ENCODE data around the gene VNN1. TPM values are rescaled to one million over a fixed set of nuclear protein-coding genes. Genes with fewer than 3 reads are reported as not detected.
"Not testable (repeated sequence)": the region's sequence is repeated elsewhere in the genome, so short reads cannot be mapped to it uniquely, and the experiment has no call there.

VNN1 gene
- total and polyA plus RNA-seq, 4 donors: 0.69 to 21.8 (median 3.1) TPM

DNA sequence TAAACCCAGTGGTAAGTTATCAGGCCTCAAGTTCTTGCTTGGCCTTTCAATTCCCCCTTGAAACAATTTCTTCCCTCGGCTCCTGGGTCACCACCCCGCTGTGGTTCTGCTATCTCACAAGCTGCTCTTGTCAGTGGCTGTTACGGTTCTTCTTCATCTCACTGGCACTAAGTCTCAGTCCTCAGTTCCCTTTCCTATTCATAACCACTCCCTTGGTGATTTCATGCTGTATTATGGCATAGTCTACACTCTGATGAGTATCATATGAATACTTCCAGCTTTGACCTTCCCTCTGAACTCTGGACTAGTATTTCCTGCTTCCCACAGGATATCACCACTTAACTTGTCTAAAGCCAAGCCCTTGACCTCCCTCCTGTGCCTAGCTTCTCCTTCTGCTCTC, 62.8 kb downstream of the VNN1 start:
- no peak overlapping the region for H3K27ac ChIP-seq (ENCODE audit: low read depth in 1 of 2, low read length in 2 of 2)
- no peak overlapping the region for H3K4me3 ChIP-seq (ENCODE audit: low read length in 2 of 2)
- H3K4me1 ChIP-seq (ENCODE audit: control insufficient read depth in 1 of 2, insufficient read depth in 2 of 2, low read length in 2 of 2): no peaks in the 10 kb centered on the region
- intact Hi-C loops (cut with DNase I): no loop called here
- no peaks in the 10 kb centered on the region for H3K36me3 ChIP-seq (ENCODE audit: control insufficient read depth in 1 of 2, insufficient read depth in 2 of 2, low read length in 1 of 2)
- DNase-seq (no peak), ATAC-seq (ENCODE audit: low FRiP score) (no peak)
- no peaks in the 10 kb centered on the region for H3K9me3 ChIP-seq (ENCODE audit: control insufficient read depth, low read length)
- H3K27me3 ChIP-seq (ENCODE audit: control insufficient read depth in 1 of 2, insufficient read depth in 2 of 2, low read length in 1 of 2): no peaks in the 10 kb centered on the region
- WGBS, 2 donors: 95% methylated on average over 3 of the region's 3 CpGs

DNA sequence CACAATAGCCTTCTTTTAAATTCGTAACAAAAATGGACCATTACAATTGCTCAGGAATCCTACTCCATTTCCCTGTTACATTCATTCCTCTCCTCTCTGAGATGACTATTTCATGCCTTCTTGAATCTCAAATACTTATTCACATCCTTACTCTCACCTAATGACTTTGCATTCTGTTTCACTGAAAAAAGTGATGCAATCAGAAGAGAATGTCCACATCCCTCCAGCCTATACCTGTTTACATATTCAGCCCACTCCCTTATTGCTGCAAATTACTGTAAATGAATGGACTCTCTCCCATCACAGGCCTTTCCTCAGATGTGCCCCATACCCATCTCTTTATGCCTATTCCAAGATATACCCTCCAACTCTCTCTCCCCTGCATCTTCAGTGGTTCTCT, 63.4 kb downstream of the VNN1 start:
- Histone ChIP-seq H3K4me1 (ENCODE audit: control insufficient read depth in 1 of 2, insufficient read depth in 2 of 2, low read length in 2 of 2) (no peaks in the 10 kb centered on the region), H3K4me3 (ENCODE audit: low read length in 2 of 2) (no peak overlapping the region), H3K27ac (ENCODE audit: low read depth in 1 of 2, low read length in 2 of 2) (no peak overlapping the region), H3K9me3 (ENCODE audit: control insufficient read depth, low read length) (no peaks in the 10 kb centered on the region), H3K27me3 (ENCODE audit: control insufficient read depth in 1 of 2, insufficient read depth in 2 of 2, low read length in 1 of 2) (no peaks in the 10 kb centered on the region), H3K36me3 (ENCODE audit: control insufficient read depth in 1 of 2, insufficient read depth in 2 of 2, low read length in 1 of 2) (no peaks in the 10 kb centered on the region)
- ATAC-seq (ENCODE audit: low FRiP score) (no peak), DNase-seq (no peak)
- 17 to 34% methylated on average over 1 of the region's 1 CpG for WGBS, 2 donors
- intact Hi-C loops (cut with DNase I): no loop called here

DNA sequence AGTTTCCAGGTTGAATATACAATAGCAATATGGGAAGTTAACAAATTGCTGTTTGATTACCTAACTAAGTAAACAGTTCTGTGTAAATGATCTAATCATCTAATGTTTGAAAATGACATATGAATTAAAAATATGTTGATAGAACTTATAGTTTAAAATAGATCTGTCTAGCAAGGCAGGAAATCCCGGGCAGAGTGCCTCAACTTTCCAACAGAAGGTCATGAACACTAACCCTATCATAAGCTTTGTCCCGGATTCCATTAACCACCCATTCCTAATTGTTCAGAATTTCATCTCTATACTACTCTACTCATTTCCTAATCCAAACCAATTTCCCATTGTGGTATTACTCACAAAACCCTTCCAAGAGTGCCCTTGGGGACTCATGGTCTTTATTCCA, 65.0 kb downstream of the VNN1 start:
- ATAC-seq (ENCODE audit: low FRiP score): no peak
- no peaks in the 10 kb centered on the region for H3K4me1 ChIP-seq (ENCODE audit: control insufficient read depth in 1 of 2, insufficient read depth in 2 of 2, low read length in 2 of 2)
- 18 to 21% methylated on average over 2 of the region's 2 CpGs for WGBS, 2 donors
- DNase-seq: no peak
- intact Hi-C loops (cut with DNase I): no loop called here
- H3K27me3 ChIP-seq (ENCODE audit: control insufficient read depth in 1 of 2, insufficient read depth in 2 of 2, low read length in 1 of 2): no peaks in the 10 kb centered on the region
- H3K27ac ChIP-seq (ENCODE audit: low read depth in 1 of 2, low read length in 2 of 2): no peak overlapping the region
- no peak overlapping the region for H3K4me3 ChIP-seq (ENCODE audit: low read length in 2 of 2)
- H3K9me3 ChIP-seq (ENCODE audit: control insufficient read depth, low read length): no peaks in the 10 kb centered on the region
- H3K36me3 ChIP-seq (ENCODE audit: control insufficient read depth in 1 of 2, insufficient read depth in 2 of 2, low read length in 1 of 2): no peaks in the 10 kb centered on the region

DNA sequence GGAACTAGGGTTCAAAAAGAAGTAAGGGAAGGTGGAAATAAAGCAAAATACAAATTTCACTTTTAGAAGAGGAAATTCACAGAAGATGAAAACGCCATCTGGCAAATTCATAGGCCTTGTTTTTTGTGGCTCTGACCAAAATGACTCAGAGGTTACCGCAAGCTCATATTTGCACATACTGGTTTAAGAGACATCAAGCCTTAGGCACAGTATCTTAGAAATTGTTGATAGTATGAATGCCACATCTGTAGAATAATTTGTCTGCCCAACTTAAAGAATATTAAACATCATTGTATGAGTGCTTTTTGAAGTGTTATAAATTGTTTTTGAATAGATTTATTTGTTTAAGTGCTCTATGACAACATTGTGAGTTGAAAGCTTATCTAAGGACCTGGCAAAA, 65.5 kb downstream of the VNN1 start:
- no peak overlapping the region for H3K27ac ChIP-seq (ENCODE audit: low read depth in 1 of 2, low read length in 2 of 2)

DNA sequence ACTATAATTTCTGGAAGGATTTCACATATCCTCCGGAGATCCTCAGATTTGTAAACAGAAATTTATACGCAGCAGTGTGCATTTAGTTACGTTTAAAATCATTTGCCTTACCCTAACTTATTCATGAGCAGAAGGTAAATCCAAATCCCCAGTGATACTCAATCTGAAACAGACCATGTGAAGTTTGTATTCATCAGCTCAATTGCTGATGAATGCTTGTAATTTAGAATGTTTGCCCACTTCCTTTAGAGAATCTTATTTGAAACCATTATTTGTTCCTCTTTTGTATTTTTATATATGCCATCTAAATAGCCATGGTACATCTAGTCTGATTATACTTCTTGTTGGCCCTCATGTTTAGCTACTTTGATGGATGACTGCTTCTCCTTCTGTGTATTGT, 70.3 kb downstream of the VNN1 start:
- no peaks in the 10 kb centered on the region for H3K27me3 ChIP-seq (ENCODE audit: control insufficient read depth in 1 of 2, insufficient read depth in 2 of 2, low read length in 1 of 2)
- H3K27ac ChIP-seq (ENCODE audit: low read depth in 1 of 2, low read length in 2 of 2): no peak overlapping the region
- no peaks in the 10 kb centered on the region for H3K36me3 ChIP-seq (ENCODE audit: control insufficient read depth in 1 of 2, insufficient read depth in 2 of 2, low read length in 1 of 2)
- 86 to 88% methylated on average over 3 of the region's 3 CpGs for WGBS, 2 donors
- ATAC-seq (ENCODE audit: low FRiP score): no peak
- H3K4me3 ChIP-seq (ENCODE audit: low read length in 2 of 2): no peak overlapping the region
- no peaks in the 10 kb centered on the region for H3K9me3 ChIP-seq (ENCODE audit: control insufficient read depth, low read length)
- intact Hi-C loops (cut with DNase I): no loop called here
- no peak for DNase-seq
- no peaks in the 10 kb centered on the region for H3K4me1 ChIP-seq (ENCODE audit: control insufficient read depth in 1 of 2, insufficient read depth in 2 of 2, low read length in 2 of 2)

More for the DNA sequence above, 65.5 kb downstream of the VNN1 start:
- WGBS, 2 donors: 2 to 4% methylated on average over 2 of the region's 2 CpGs
- ATAC-seq (ENCODE audit: low FRiP score): no peak
- DNase-seq: no peak
- no peaks in the 10 kb centered on the region for H3K4me1 ChIP-seq (ENCODE audit: control insufficient read depth in 1 of 2, insufficient read depth in 2 of 2, low read length in 2 of 2)
- H3K27me3 ChIP-seq (ENCODE audit: control insufficient read depth in 1 of 2, insufficient read depth in 2 of 2, low read length in 1 of 2): no peaks in the 10 kb centered on the region
- intact Hi-C loops (cut with DNase I): no loop called here
- no peaks in the 10 kb centered on the region for H3K9me3 ChIP-seq (ENCODE audit: control insufficient read depth, low read length)
- H3K4me3 ChIP-seq (ENCODE audit: low read length in 2 of 2): no peak overlapping the region
- H3K36me3 ChIP-seq (ENCODE audit: control insufficient read depth in 1 of 2, insufficient read depth in 2 of 2, low read length in 1 of 2): no peaks in the 10 kb centered on the region

DNA sequence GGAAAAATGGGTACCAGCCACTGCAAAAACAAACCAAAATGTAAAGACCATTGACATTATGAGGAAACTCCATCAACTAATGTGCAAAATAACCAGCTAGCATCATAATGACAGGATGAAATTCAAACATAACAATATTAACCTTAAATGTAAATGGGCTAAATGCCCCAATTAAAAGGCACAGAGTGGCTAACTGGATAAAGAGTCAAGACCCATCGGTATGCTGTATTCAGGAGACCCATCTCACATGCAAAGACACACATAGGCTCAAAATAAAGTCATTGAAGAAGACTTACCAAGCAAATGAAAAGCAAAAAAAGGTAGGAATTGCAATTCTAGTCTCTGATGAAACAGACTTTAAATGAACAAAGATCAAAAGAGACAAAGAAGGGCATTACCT, 76.7 kb downstream of the VNN1 start:
- H3K4me1 ChIP-seq (ENCODE audit: control insufficient read depth in 1 of 2, insufficient read depth in 2 of 2, low read length in 2 of 2); ATAC-seq (ENCODE audit: low FRiP score); DNase-seq; H3K36me3 ChIP-seq (ENCODE audit: control insufficient read depth in 1 of 2, insufficient read depth in 2 of 2, low read length in 1 of 2); H3K27me3 ChIP-seq (ENCODE audit: control insufficient read depth in 1 of 2, insufficient read depth in 2 of 2, low read length in 1 of 2); H3K27ac ChIP-seq (ENCODE audit: low read depth in 1 of 2, low read length in 2 of 2); H3K4me3 ChIP-seq (ENCODE audit: low read length in 2 of 2); intact Hi-C loops (cut with DNase I); H3K9me3 ChIP-seq (ENCODE audit: control insufficient read depth, low read length): not testable (repeated sequence)
- 90% methylated on average over 1 of the region's 1 CpG for WGBS, 2 donors

DNA sequence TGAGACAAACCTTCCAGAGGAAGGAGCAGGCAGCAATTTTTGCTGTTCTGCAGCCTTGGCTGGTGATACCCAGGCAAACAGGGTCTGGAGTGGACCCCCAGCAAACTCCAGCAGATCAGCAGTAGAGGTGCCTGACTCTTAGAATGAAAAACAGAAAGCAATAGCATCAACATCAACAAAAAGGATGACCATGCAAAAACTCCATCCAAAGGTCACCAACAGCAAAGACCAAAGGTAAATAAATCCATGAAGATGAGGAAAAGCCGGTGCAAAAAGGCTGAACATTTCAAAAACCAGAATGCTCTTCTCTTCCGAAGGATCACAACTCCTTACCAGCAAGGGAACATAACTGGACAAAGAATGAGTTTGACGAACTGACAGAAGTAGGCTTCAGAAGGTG, 77.9 kb downstream of the VNN1 start:
- H3K36me3 ChIP-seq (ENCODE audit: control insufficient read depth in 1 of 2, insufficient read depth in 2 of 2, low read length in 1 of 2); intact Hi-C loops (cut with DNase I); H3K27ac ChIP-seq (ENCODE audit: low read depth in 1 of 2, low read length in 2 of 2); DNase-seq; ATAC-seq (ENCODE audit: low FRiP score); H3K27me3 ChIP-seq (ENCODE audit: control insufficient read depth in 1 of 2, insufficient read depth in 2 of 2, low read length in 1 of 2); H3K4me3 ChIP-seq (ENCODE audit: low read length in 2 of 2); H3K9me3 ChIP-seq (ENCODE audit: control insufficient read depth, low read length); H3K4me1 ChIP-seq (ENCODE audit: control insufficient read depth in 1 of 2, insufficient read depth in 2 of 2, low read length in 2 of 2): not testable (repeated sequence)
- WGBS, 2 donors: 78 to 84% methylated on average over 3 of the region's 3 CpGs

DNA sequence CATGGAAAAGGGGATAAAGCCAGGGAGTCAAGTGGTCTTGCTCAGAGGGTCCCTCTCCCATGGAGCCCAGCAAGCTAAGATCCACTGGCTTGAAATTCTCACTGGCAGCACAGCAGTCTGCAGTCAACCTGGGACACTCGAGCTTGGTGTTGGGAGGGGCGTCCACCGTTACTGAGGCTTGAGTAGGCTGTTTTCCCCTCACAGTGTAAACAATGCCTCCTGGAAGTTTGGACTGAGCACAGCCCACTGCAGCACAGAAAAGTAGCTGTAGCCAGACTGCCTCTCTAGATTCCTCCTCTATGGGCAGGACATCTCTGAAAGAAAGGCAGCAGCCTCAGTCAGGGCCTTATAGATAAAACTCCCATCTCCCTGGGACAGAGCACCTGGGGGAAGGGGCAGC, 78.6 kb downstream of the VNN1 start:
- WGBS, 2 donors: 18 to 42% methylated on average over 3 of the region's 3 CpGs
- H3K27me3 ChIP-seq (ENCODE audit: control insufficient read depth in 1 of 2, insufficient read depth in 2 of 2, low read length in 1 of 2); H3K27ac ChIP-seq (ENCODE audit: low read depth in 1 of 2, low read length in 2 of 2); H3K4me1 ChIP-seq (ENCODE audit: control insufficient read depth in 1 of 2, insufficient read depth in 2 of 2, low read length in 2 of 2); DNase-seq; intact Hi-C loops (cut with DNase I); ATAC-seq (ENCODE audit: low FRiP score); H3K36me3 ChIP-seq (ENCODE audit: control insufficient read depth in 1 of 2, insufficient read depth in 2 of 2, low read length in 1 of 2); H3K4me3 ChIP-seq (ENCODE audit: low read length in 2 of 2); H3K9me3 ChIP-seq (ENCODE audit: control insufficient read depth, low read length): not testable (repeated sequence)

DNA sequence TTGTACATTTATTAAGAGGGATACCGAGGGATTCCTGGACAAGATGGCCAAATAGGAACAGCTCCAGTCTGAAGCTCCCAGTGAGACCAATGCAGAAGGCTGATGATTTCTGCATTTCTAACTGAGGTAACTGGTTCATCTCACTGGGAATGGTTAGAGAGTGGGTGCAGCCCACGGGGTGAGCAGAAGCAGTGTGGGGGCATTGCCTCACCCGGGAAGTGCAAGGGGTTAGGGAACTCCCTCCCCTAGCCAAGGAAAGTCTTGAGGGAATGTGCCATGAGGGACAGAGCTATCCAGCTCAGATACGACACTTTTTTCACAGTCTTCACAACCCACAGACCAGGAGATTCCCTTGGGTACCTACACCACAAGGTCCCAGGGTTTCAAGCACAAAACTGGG, 79.1 kb downstream of the VNN1 start:
- Histone ChIP-seq H3K4me3 (ENCODE audit: low read length in 2 of 2) (no peak overlapping the region), H3K27ac (ENCODE audit: low read depth in 1 of 2, low read length in 2 of 2) (no peak overlapping the region), H3K36me3 (ENCODE audit: control insufficient read depth in 1 of 2, insufficient read depth in 2 of 2, low read length in 1 of 2) (no peaks in the 10 kb centered on the region), H3K9me3 (ENCODE audit: control insufficient read depth, low read length) (peaks cover 1% of the 10 kb centered on the region), H3K27me3 (ENCODE audit: control insufficient read depth in 1 of 2, insufficient read depth in 2 of 2, low read length in 1 of 2) (peaks cover 0 to 1% of the 10 kb centered on the region in 2 donors), H3K4me1 (ENCODE audit: control insufficient read depth in 1 of 2, insufficient read depth in 2 of 2, low read length in 2 of 2) (no peaks in the 10 kb centered on the region)
- 71 to 74% methylated on average over 4 of the region's 4 CpGs for WGBS, 2 donors
- intact Hi-C loops (cut with DNase I): no loop called here
- DNase-seq: no peak
- ATAC-seq (ENCODE audit: low FRiP score): no peak
